ENCODE data around the gene DHRSX. TPM values are rescaled to one million over a fixed set of nuclear protein-coding genes. Genes with fewer than 3 reads are reported as not detected.

The DHRSX gene
- total and polyA plus RNA-seq, 9 of the 15 experiments (the other 6 are each of a cell fraction or from before 2014, with no cell fraction given) = 0.59 to 11.0 (median 6.2) TPM

GRCh38 chrX:2452317-2452784 lies 48.4 kb downstream of the DHRSX start:
- FAIRE-seq (no peak), ATAC-seq (peak; percentile 67)
- H3K4me1 ChIP-seq (replicated peaks in 1 of 2; ENCODE audit: control insufficient read depth in 2 of 2, insufficient read depth in 2 of 2, low read length in 2 of 2) = no peaks in the 10 kb centered on the region; a peak in 3 of 5 replicates
- TF ChIP-seq FOXM1 (IDR thresholded peaks at IDR 0.05; ENCODE audit: low read depth) (peak; percentile 84), FOXM1 (CRISPR knock-in tag; IDR thresholded peaks at IDR 0.05; ENCODE audit: low read depth) (peak; percentile 28; the same call in 1 of the 2 replicates), SMAD1 (IDR thresholded peaks at IDR 0.05; ENCODE audit: low read depth, low read length, partially characterized antibody) (no peak), DMBX1 (CRISPR knock-in tag; IDR thresholded peaks at IDR 0.05; ENCODE audit: borderline replicate concordance) (no peak), CAMTA2 (CRISPR knock-in tag; conservative IDR thresholded peaks at IDR 0.05) (no peak), ASH1L (IDR thresholded peaks at IDR 0.05; ENCODE audit: borderline replicate concordance, low read depth, partially characterized antibody) (no peak), NFE2 (IDR thresholded peaks at IDR 0.05; ENCODE audit: low read depth) (0 out of 2 replicates have a peak, but pooled peaks have one; percentile 0), HCFC1 (IDR thresholded peaks at IDR 0.05; ENCODE audit: low read depth, low read length) (peak; percentile 24), GABPB1 (CRISPR knock-in tag; IDR thresholded peaks at IDR 0.05) (peak; percentile 35; the same call in 1 of the 2 replicates), HMGXB4 (CRISPR knock-in tag; IDR thresholded peaks at IDR 0.05) (peak; percentile 56; the same call in 1 of the 2 replicates), ZBTB33 (CRISPR knock-in tag; IDR thresholded peaks at IDR 0.05) (peak; percentile 72), ZNF121 (CRISPR knock-in tag; conservative IDR thresholded peaks at IDR 0.05) (peak; percentile 17; the same call in 1 of the 2 replicates), ZNF740 (CRISPR knock-in tag; IDR thresholded peaks at IDR 0.05) (no peak), ZNF740 (tag; IDR thresholded peaks at IDR 0.05) (no peak), RBM39 (optimal IDR thresholded peaks at IDR 0.05; ENCODE audit: low read depth, low read length) (no peak), ZNF644 (tag; IDR thresholded peaks at IDR 0.05; ENCODE audit: low read depth) (no peak), MTA2 (IDR thresholded peaks at IDR 0.05; ENCODE audit: low read depth) (no peak), NEUROD1 (IDR thresholded peaks at IDR 0.05; ENCODE audit: borderline replicate concordance, low read depth, low read length, partially characterized antibody) (peak; percentile 89)

More at GRCh38 chrX:2452317-2452784, 48.4 kb downstream of the DHRSX start:
- in situ Hi-C loops (cut with MboI) = loop anchor here (10.0 kb wide), 1 partner anchor 508 kb away; no protein-coding TSS in a partner anchor
- BruUV-seq (replicated peaks) = no TSS peak
- Histone ChIP-seq H4K20me1 (replicated peaks; ENCODE audit: control insufficient read depth, insufficient read depth, low read length) (no peaks in the 10 kb centered on the region), H3K79me2 (ENCODE audit: control insufficient read depth, insufficient read depth, low read length) (peaks cover 10% of the 10 kb centered on the region), H3K9me3 (replicated peaks; ENCODE audit: control insufficient read depth, insufficient read depth, low read depth, low read length) (no peaks in the 10 kb centered on the region), H3K4me2 (ENCODE audit: insufficient read depth, low read length) (peak overlapping the region; percentile 84), H2AFZ (ENCODE audit: low read depth, low read length) (peak overlapping the region; percentile 96), H3K36me3 (ENCODE audit: control insufficient read depth, insufficient read depth, low read length) (no peaks in the 10 kb centered on the region), H3K27me3 (ENCODE audit: control insufficient read depth in 2 of 2, insufficient read depth in 2 of 2, low read length in 2 of 2) (no peaks in the 10 kb centered on the region), H3K9ac (ENCODE audit: insufficient read depth in 1 of 2, low read depth in 2 of 2, low read length in 2 of 2) (peak overlapping the region in 1 of 2 experiments; percentile 70; a peak in 3 of 4 replicates), H3K4me3 (peak overlapping the region; percentile 23; the same call in 1 of the 2 replicates), H3K9me1 (ENCODE audit: control insufficient read depth, insufficient read depth, low read length) (no peaks in the 10 kb centered on the region), H3K27ac (ENCODE audit: extremely low read depth, low read depth, low read length) (peak overlapping the region; percentile 92)
- WGBS (ENCODE audit: insufficient coverage, low coverage, missing lambda C conversion rate) = 11% methylated on average over 19 of the region's 22 CpGs
- ChIA-PET POLR2A (no interaction called here), CTCF (ENCODE audit: low intra/inter-chr PET ratio) (no interaction called here)
- peak; percentile 21 to 83 (median 26) for DNase-seq (ENCODE audit: extremely low read depth in 1 of 4, low spot score in 3 of 4)
- intact Hi-C loops (cut with micrococcal nuclease) = loop anchor here (1.0 to 2.0 kb wide), 3 partner anchors 12 to 134 kb away; no protein-coding TSS in a partner anchor
